Keratinocyte (primary cell): ENCODE measurements around the gene GNG4. TPM values are rescaled to one million over a fixed set of nuclear protein-coding genes. Genes with fewer than 3 reads are reported as not detected.

Source experiments
- DNase-seq: peaks from one replicate; pipeline ENCODE4 v3.0.0-alpha.2; 2011; ENCODE audit warnings: low read depth, missing footprints, low spot score
- FAIRE-seq: peaks from 2 replicates; lab custom pipeline; 2011; peaks lifted over from hg19 to GRCh38; lab: Jason Lieb, UNC
- H2AFZ ChIP-seq: 2 replicates; pipeline ENCODE4 v1.6.0; 2012; ENCODE audit warnings: low read length, control low read depth, inconsistent platforms; ENCODE audit not compliant: control insufficient read depth
- H3K27ac ChIP-seq: 2 replicates; pipeline ENCODE4 v1.5.1; 2011; ENCODE audit warnings: low read length; ENCODE audit not compliant: control insufficient read depth, insufficient read depth
- H3K27me3 ChIP-seq: 3 replicates; pipeline ENCODE4 v1.6.0; 2011; ENCODE audit warnings: low read length; ENCODE audit not compliant: control insufficient read depth, insufficient read depth; ENCODE audit errors: extremely low read depth
- H3K36me3 ChIP-seq, 2 experiments: 2 replicates in 1 of 2; 3 replicates in 1 of 2; pipeline ENCODE4 v1.5.1; 2011; ENCODE audit warnings: low read length in 2 of 2, mild to moderate bottlenecking in 1 of 2; ENCODE audit not compliant: control insufficient read depth in 2 of 2, insufficient read depth in 2 of 2; ENCODE audit errors: extremely low read depth in 1 of 2
- H3K4me1 ChIP-seq: 3 replicates; pipeline ENCODE4 v1.5.1; 2011; ENCODE audit warnings: low read length; ENCODE audit not compliant: control insufficient read depth, insufficient read depth; ENCODE audit errors: extremely low read depth
- H3K4me2 ChIP-seq: 3 replicates; pipeline ENCODE4 v1.6.0; 2011; ENCODE audit warnings: low read depth, low read length; ENCODE audit not compliant: control insufficient read depth, insufficient read depth; ENCODE audit errors: extremely low read depth
- H3K4me3 ChIP-seq, 3 experiments: fragments of 200-600 bp in 1 of 3; sonication (generic) in 1 of 3; 2 replicates in 2 of 3; 3 replicates in 1 of 3; pipeline ENCODE4 v1.5.1; 2011 to 2016; ENCODE audit warnings: low read length in 3 of 3, mild to moderate bottlenecking in 3 of 3, control low read depth in 2 of 3, inconsistent platforms in 1 of 3, low read depth in 1 of 3, mixed read lengths in 1 of 3, mixed run types in 1 of 3, moderate library complexity in 1 of 3; ENCODE audit not compliant: control insufficient read depth in 2 of 3, insufficient read depth in 2 of 3; ENCODE audit errors: extremely low read depth in 1 of 3
- H3K79me2 ChIP-seq: 2 replicates; pipeline ENCODE4 v1.6.0; 2012; ENCODE audit warnings: low read length; ENCODE audit not compliant: control insufficient read depth, insufficient read depth
- H3K9ac ChIP-seq: 3 replicates; pipeline ENCODE4 v1.6.0; 2011; ENCODE audit warnings: low read length; ENCODE audit not compliant: control insufficient read depth, insufficient read depth; ENCODE audit errors: extremely low read depth
- H3K9me1 ChIP-seq: 3 replicates; pipeline ENCODE4 v1.6.0; 2011; ENCODE audit warnings: low read length; ENCODE audit not compliant: control insufficient read depth, insufficient read depth; ENCODE audit errors: extremely low read depth
- H3K9me3 ChIP-seq: 2 replicates; pipeline ENCODE4 v1.5.1; 2012; ENCODE audit warnings: low read depth, low read length; ENCODE audit not compliant: control insufficient read depth
- H4K20me1 ChIP-seq: 3 replicates; pipeline ENCODE4 v1.6.0; 2011; ENCODE audit warnings: low read length; ENCODE audit not compliant: control insufficient read depth, insufficient read depth; ENCODE audit errors: extremely low read depth
- EZH2 ChIP-seq: IDR thresholded peaks from one replicate; pipeline ENCODE4 v1.6.1; 2012; ENCODE audit warnings: inconsistent platforms, mild to moderate bottlenecking, low read length, moderate library complexity
- dilution Hi-C: fragments of 300-500 bp; cut with MboI; formaldehyde crosslinking; loops from one replicate; pipeline ENCODE4 v1.7.0; 2020; ENCODE audit warnings: low sequenced_read_pairs; ENCODE audit not compliant: extremely low pct_ligation_motif_present
- polyA plus RNA-seq, 5 experiments: library from polyadenylated mRNA; depleted of rRNA in 3 of 5; stranded (reverse) in 3 of 5; stranded (forward) in 1 of 5; unstranded in 1 of 5; fragments of >200 nt; gene quantifications; 1 replicate in 1 of 5; 2 replicates in 3 of 5; 3 replicates in 1 of 5; pipeline versions ENCODE4 v1.2.1 to v1.2.3, GENCODE V29; 2011 to 2012; ENCODE audit warnings: missing spikeins in 2 of 5, low read depth in 1 of 5, low replicate concordance in 1 of 5
- TF ChIP-seq, protein P1 (sequence below), 3 experiments: IDR thresholded peaks in 1 of 3; conservative IDR thresholded peaks in 1 of 3; optimal IDR thresholded peaks in 1 of 3; 2 replicates in 2 of 3; 3 replicates in 1 of 3; pipeline versions ENCODE3 to v1.5.1; 2011; ENCODE audit warnings: low read length in 3 of 3, mild to moderate bottlenecking in 3 of 3, moderate library complexity in 2 of 3, control low read depth in 1 of 3, inconsistent platforms in 1 of 3; ENCODE audit not compliant: insufficient read depth in 2 of 3; ENCODE audit errors: extremely low read depth in 1 of 3

The GNG4 gene
- polyA plus RNA-seq, 1 donor (not counting 4 experiments of a cell fraction or from before 2014, with no cell fraction given), result 0.07 TPM

DNA sequence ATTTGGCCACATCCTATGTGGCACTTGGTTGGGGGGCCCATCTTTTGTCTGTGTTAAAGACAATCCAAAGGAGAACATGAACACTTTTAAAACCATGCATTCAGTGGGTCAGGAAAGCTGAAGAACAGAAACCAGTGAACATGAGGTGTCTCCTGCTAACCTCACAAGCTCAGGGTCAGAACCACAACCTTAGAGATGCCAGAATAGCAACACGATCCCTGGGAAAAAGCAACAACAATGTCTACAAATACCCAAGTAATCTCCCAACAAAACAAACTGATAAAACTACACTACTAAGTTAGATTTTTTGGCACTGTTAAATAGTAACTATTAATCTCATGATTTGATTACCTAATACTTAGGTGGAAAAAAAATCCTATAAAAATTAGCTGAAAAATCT is 34.1 kb upstream of the GNG4 start:
- no peak overlapping the region for H3K4me2 ChIP-seq
- no peaks in the 10 kb centered on the region for H3K9me1 ChIP-seq
- H3K27ac ChIP-seq, result no peak overlapping the region
- no peak overlapping the region for H3K4me3 ChIP-seq
- H3K4me1 ChIP-seq, result no peaks in the 10 kb centered on the region
- no peaks in the 10 kb centered on the region for H3K27me3 ChIP-seq
- no peaks in the 10 kb centered on the region for H4K20me1 ChIP-seq
- no peaks in the 10 kb centered on the region for H3K79me2 ChIP-seq
- no peaks in the 10 kb centered on the region for H3K9me3 ChIP-seq
- peaks cover 0 to 16% of the 10 kb centered on the region in 2 experiments for H3K36me3 ChIP-seq
- TF ChIP-seq, protein P1, sequence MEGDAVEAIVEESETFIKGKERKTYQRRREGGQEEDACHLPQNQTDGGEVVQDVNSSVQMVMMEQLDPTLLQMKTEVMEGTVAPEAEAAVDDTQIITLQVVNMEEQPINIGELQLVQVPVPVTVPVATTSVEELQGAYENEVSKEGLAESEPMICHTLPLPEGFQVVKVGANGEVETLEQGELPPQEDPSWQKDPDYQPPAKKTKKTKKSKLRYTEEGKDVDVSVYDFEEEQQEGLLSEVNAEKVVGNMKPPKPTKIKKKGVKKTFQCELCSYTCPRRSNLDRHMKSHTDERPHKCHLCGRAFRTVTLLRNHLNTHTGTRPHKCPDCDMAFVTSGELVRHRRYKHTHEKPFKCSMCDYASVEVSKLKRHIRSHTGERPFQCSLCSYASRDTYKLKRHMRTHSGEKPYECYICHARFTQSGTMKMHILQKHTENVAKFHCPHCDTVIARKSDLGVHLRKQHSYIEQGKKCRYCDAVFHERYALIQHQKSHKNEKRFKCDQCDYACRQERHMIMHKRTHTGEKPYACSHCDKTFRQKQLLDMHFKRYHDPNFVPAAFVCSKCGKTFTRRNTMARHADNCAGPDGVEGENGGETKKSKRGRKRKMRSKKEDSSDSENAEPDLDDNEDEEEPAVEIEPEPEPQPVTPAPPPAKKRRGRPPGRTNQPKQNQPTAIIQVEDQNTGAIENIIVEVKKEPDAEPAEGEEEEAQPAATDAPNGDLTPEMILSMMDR (optimal IDR thresholded peaks at IDR 0.05 in 1 of 3, IDR thresholded peaks at IDR 0.05 in 1 of 3, conservative IDR thresholded peaks at IDR 0.05 in 1 of 3; ENCODE audit: extremely low read depth in 1 of 3, insufficient read depth in 2 of 3, low read length in 3 of 3), result no peak
- no peak for TF ChIP-seq EZH2
- dilution Hi-C loops, result no loop called here
- DNase-seq, result no peak
- no peak for FAIRE-seq
- H2AFZ ChIP-seq, result no peak overlapping the region
- H3K9ac ChIP-seq, result no peak overlapping the region

DNA sequence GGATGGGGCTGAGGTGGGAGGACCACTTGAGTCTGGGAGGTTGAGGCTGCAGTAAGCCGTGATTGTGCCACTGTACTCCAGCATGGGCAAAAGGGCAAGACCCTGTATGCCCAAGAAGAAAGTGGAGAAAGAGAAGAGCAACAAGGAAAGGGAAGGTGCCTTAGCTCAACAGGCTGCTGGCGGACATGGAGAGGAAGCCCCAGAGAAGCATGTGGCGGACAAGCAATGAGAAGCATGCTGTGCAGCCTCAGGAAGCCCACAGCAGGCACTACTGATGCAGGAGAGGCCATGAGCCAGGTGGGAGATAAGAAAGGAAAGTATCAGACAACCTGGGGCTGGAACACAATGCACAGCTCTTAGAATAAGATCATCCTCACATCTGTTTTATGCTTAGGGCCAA is 32.6 kb upstream of the GNG4 start:
- no peak for DNase-seq
- dilution Hi-C loops, result no loop called here
- Histone ChIP-seq H3K9ac (no peak overlapping the region), H4K20me1 (no peaks in the 10 kb centered on the region), H3K79me2 (no peaks in the 10 kb centered on the region), H3K9me1 (no peaks in the 10 kb centered on the region), H3K4me2 (no peak overlapping the region), H3K4me3 (no peak overlapping the region), H3K9me3 (no peaks in the 10 kb centered on the region), H3K27ac (no peak overlapping the region), H3K4me1 (no peaks in the 10 kb centered on the region), H3K36me3 (peaks cover 0 to 12% of the 10 kb centered on the region in 2 experiments), H3K27me3 (no peaks in the 10 kb centered on the region), H2AFZ (no peak overlapping the region)
- no peak for TF ChIP-seq EZH2
- TF ChIP-seq, protein P1 (optimal IDR thresholded peaks at IDR 0.05 in 1 of 3, IDR thresholded peaks at IDR 0.05 in 1 of 3, conservative IDR thresholded peaks at IDR 0.05 in 1 of 3; ENCODE audit: extremely low read depth in 1 of 3, insufficient read depth in 2 of 3, low read length in 3 of 3), result no peak
- FAIRE-seq, result no peak
